NK-92 (cell line): ENCODE results near the gene MED6.

Experiments
- DNase-seq: peaks from one replicate; lab custom pipeline; 2025; ENCODE audit not compliant: unreplicated experiment; lab: John Stamatoyannopoulos, UW

MED6 gene

GRCh38 chr14:70600382-70601157 lies at the start of gene MED6:
Gene MED6 (minus strand): TSS chr14:70600655. CDS start chr14:70600637, 18 bp downstream.
- DNase-seq: peak; percentile 44

- DNase-seq: no peak
Measured at GRCh38 chr14:70649803-70650202, 49.3 kb upstream of the MED6 start.

- no peak for DNase-seq
Measured at GRCh38 chr14:70648346-70648745, 47.9 kb upstream of the MED6 start.

- no peak for DNase-seq
Measured at GRCh38 chr14:70646705-70647104, 46.2 kb upstream of the MED6 start.

GRCh38 chr14:70645892-70646291 lies 45.4 kb upstream of the MED6 start:
- DNase-seq: no peak

- DNase-seq: no peak
Measured at GRCh38 chr14:70643967-70644366, 43.5 kb upstream of the MED6 start.

- DNase-seq: no peak
Measured at GRCh38 chr14:70642303-70643235, 42.1 kb upstream of the MED6 start.

- no peak for DNase-seq
Measured at GRCh38 chr14:70641548-70642302, 41.3 kb upstream of the MED6 start, which contains the start of gene TTC9. Gene TTC9 (plus strand): TSS chr14:70641916. CDS start chr14:70642130, 214 bp downstream.

- no peak for DNase-seq
Measured at GRCh38 chr14:70640938-70641547, 40.6 kb upstream of the MED6 start.

- DNase-seq: no peak
Measured at GRCh38 chr14:70638416-70638815, 38.0 kb upstream of the MED6 start.

GRCh38 chr14:70635971-70636595 lies 35.6 kb upstream of the MED6 start:
- no peak for DNase-seq

GRCh38 chr14:70631948-70632347 lies 31.5 kb upstream of the MED6 start:
- no peak for DNase-seq

GRCh38 chr14:70624972-70625371 lies 24.5 kb upstream of the MED6 start:
- DNase-seq: no peak

- no peak for DNase-seq
Measured at GRCh38 chr14:70622111-70622712, 21.8 kb upstream of the MED6 start.

- DNase-seq: no peak
Measured at GRCh38 chr14:70619708-70620107, 19.3 kb upstream of the MED6 start.

- no peak for DNase-seq
Measured at GRCh38 chr14:70618314-70618713, 17.9 kb upstream of the MED6 start.

- DNase-seq: no peak
Measured at GRCh38 chr14:70616646-70617045, 16.2 kb upstream of the MED6 start.

GRCh38 chr14:70611216-70611615 lies 10.8 kb upstream of the MED6 start:
- DNase-seq: no peak

GRCh38 chr14:70602254-70602653 lies 1.8 kb upstream of the MED6 start:
- no peak for DNase-seq

GRCh38 chr14:70601162-70601561 lies 707 bp upstream of the MED6 start:
- DNase-seq: no peak
